ENCODE results near the gene UTP4.

DNA sequence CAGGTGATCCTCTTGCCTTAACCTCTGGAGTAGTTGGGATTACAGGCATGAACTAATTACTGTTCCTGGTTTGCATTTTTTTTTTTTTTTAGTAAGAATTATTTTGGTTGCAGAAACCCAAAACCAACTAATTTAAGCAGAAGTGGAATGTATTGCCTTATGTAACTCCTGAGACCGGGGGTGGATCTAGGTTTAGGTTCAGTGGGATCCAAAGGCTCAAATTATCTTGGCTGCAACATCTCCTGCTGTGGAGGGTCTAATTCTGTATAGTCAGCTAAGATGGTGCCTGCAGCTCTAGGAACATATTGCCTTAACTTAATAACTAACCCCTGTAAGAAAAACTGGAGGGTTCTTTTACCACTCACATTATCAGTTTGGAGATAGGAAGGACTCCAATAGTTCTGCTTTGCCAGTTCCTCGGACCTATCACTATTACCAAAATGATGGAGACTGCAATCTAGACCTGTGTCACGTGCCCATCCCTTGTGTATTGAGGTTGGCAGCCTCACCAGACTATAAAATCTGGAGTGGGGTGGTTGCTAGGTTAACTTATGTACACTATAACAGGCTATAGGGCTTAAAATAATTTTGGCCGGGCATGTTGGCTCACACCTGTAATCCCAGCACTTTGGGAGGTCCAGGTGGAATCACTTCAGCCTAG is 63.0 kb downstream of the UTP4 start:
- TF ChIP-seq POLR2A (IDR thresholded peaks at IDR 0.05; ENCODE audit: extremely low read depth, insufficient read length): no peak
- no peak for TF ChIP-seq CTCF (IDR thresholded peaks at IDR 0.05; ENCODE audit: low read depth, low read length)
